Prostate gland (tissue), 2 donors: ENCODE results near the gene CCDC85A. TPM values are rescaled to one million over a fixed set of nuclear protein-coding genes. Genes with fewer than 3 reads are reported as not detected.

Experiments
- DNase-seq: peaks from one replicate; pipeline ENCODE4 v3.0.0-alpha.2; 2019; ENCODE audit warnings: low spot score
- H3K27ac ChIP-seq, 2 donors: fragments of 200-600 bp; sonication (generic); 2 replicates each; pipeline ENCODE4 v1.5.1; 2017 to 2019
- H3K27me3 ChIP-seq: fragments of 200-600 bp; sonication (generic); replicated peaks from 2 replicates; pipeline ENCODE4 v1.5.1; 2019; ENCODE audit not compliant: insufficient read depth
- H3K36me3 ChIP-seq, 2 donors: fragments of 200-600 bp; sonication (generic); 1 replicate in 1 of 2; 2 replicates in 1 of 2; pipeline versions ENCODE4 v1.5.1 to v1.8.1; 2017 to 2019
- H3K4me1 ChIP-seq: fragments of 200-600 bp; sonication (generic); replicated peaks from 2 replicates; pipeline ENCODE4 v1.5.1; 2019
- H3K4me3 ChIP-seq, 2 donors: fragments of 200-600 bp; sonication (generic); 2 replicates each; pipeline ENCODE4 v1.5.1; 2017 to 2019
- H3K9me3 ChIP-seq: fragments of 200-600 bp; sonication (generic); 2 replicates; pipeline ENCODE4 v1.5.1; 2017
- CTCF ChIP-seq, 4 experiments: fragments of 200-600 bp in 2 of 4; fragments of 450-650 bp in 2 of 4; sonication (generic) in 2 of 4; IDR thresholded peaks; 1 replicate in 3 of 4; 2 replicates in 1 of 4; pipeline ENCODE4 v1.5.1; 2016 to 2019; ENCODE audit warnings: antibody characterized with exemption in 4 of 4, mild to moderate bottlenecking in 2 of 4, moderate library complexity in 2 of 4
- POLR2A ChIP-seq: fragments of 450-650 bp; IDR thresholded peaks from one replicate; pipeline ENCODE4 v1.6.1; 2016; ENCODE audit warnings: antibody characterized with exemption, mild to moderate bottlenecking
- POLR2AphosphoS5 ChIP-seq: sonication (generic); formaldehyde crosslinking; IDR thresholded peaks from one replicate; pipeline ENCODE4 v1.6.1; 2017; ENCODE audit warnings: antibody characterized with exemption
- WGBS: methylation state at CpG from one replicate; pipeline ENCODE4 v1.1.5; 2018; 5-methylcytosine and 5-hydroxymethylcytosine counted together
- intact Hi-C: fragments of 100-400 bp; cut with DNase I; formaldehyde crosslinking; loops from one replicate; pipeline ENCODE4 v1.14.2; 2022
- total RNA-seq, 2 donors: library from RNA; depleted of rRNA; stranded (reverse); fragments of >200 nt; gene quantifications; one replicate each; pipeline ENCODE4 v1.1.0, GENCODE V29; 2016

CCDC85A gene
- total RNA-seq, 2 donors from 2014 or later = 1.5 to 4.5 TPM

GRCh38 chr2:56199492-56199891 lies 15.7 kb downstream of the CCDC85A start:
- WGBS = 81% methylated on average over 1 of the region's 1 CpG
- TF ChIP-seq POLR2A = no peak
- no peak for TF ChIP-seq CTCF (IDR thresholded peaks at IDR 0.05)
- no peak for TF ChIP-seq POLR2AphosphoS5
- intact Hi-C loops = no loop called here
- Histone ChIP-seq H3K27ac (no peak overlapping the region), H3K27me3 (no peaks in the 10 kb centered on the region), H3K36me3 (no peaks in the 10 kb centered on the region), H3K4me1 (no peaks in the 10 kb centered on the region), H3K9me3 (no peaks in the 10 kb centered on the region), H3K4me3 (no peak overlapping the region)
- DNase-seq = no peak

GRCh38 chr2:56202381-56203121 lies 18.8 kb downstream of the CCDC85A start:
- H3K27me3 ChIP-seq = no peaks in the 10 kb centered on the region
- no peak overlapping the region for H3K4me3 ChIP-seq
- no peak for DNase-seq
- no peaks in the 10 kb centered on the region for H3K9me3 ChIP-seq
- TF ChIP-seq POLR2AphosphoS5 = no peak
- no peak for TF ChIP-seq POLR2A
- TF ChIP-seq CTCF (IDR thresholded peaks at IDR 0.05) = no peak
- intact Hi-C loops = no loop called here
- 87% methylated on average over 3 of the region's 3 CpGs for WGBS
- no peak overlapping the region for H3K27ac ChIP-seq
- no peaks in the 10 kb centered on the region for H3K4me1 ChIP-seq
- no peaks in the 10 kb centered on the region for H3K36me3 ChIP-seq

- 83% methylated on average over 3 of the region's 3 CpGs for WGBS
- Histone ChIP-seq H3K4me3 (no peak overlapping the region), H3K27me3 (no peaks in the 10 kb centered on the region), H3K36me3 (no peaks in the 10 kb centered on the region), H3K9me3 (no peaks in the 10 kb centered on the region), H3K27ac (no peak overlapping the region), H3K4me1 (no peaks in the 10 kb centered on the region)
- intact Hi-C loops = no loop called here
- DNase-seq = no peak
- TF ChIP-seq CTCF (IDR thresholded peaks at IDR 0.05) (no peak), POLR2AphosphoS5 (no peak)
Observed at GRCh38 chr2:56204556-56204955, 20.8 kb downstream of the CCDC85A start.

GRCh38 chr2:56206250-56206649 lies 22.5 kb downstream of the CCDC85A start:
- 80% methylated on average over 1 of the region's 1 CpG for WGBS
- no peaks in the 10 kb centered on the region for H3K36me3 ChIP-seq
- H3K4me1 ChIP-seq = no peaks in the 10 kb centered on the region
- TF ChIP-seq CTCF (IDR thresholded peaks at IDR 0.05) (no peak), POLR2A (no peak), POLR2AphosphoS5 (no peak)
- no peak overlapping the region for H3K4me3 ChIP-seq
- no peaks in the 10 kb centered on the region for H3K9me3 ChIP-seq
- intact Hi-C loops = no loop called here
- DNase-seq = no peak
- no peak overlapping the region for H3K27ac ChIP-seq
- no peaks in the 10 kb centered on the region for H3K27me3 ChIP-seq

GRCh38 chr2:56207760-56208159 lies 24.0 kb downstream of the CCDC85A start:
- WGBS = 56% methylated on average over 1 of the region's 1 CpG

More at GRCh38 chr2:56207760-56208159, 24.0 kb downstream of the CCDC85A start:
- Histone ChIP-seq H3K27ac (no peak overlapping the region), H3K4me1 (no peaks in the 10 kb centered on the region), H3K27me3 (no peaks in the 10 kb centered on the region), H3K4me3 (no peak overlapping the region), H3K36me3 (no peaks in the 10 kb centered on the region), H3K9me3 (no peaks in the 10 kb centered on the region)
- intact Hi-C loops = no loop called here
- TF ChIP-seq POLR2AphosphoS5 = no peak
- TF ChIP-seq CTCF (IDR thresholded peaks at IDR 0.05) = no peak
- no peak for TF ChIP-seq POLR2A
- no peak for DNase-seq
